GM19395 (cell line): ENCODE results near the gene HOXA9.

Source experiments
- ATAC-seq: cut with Tn5 transposase; IDR thresholded peaks from one replicate; pipeline ENCODE4 v1.9.1; 2021; ENCODE audit warnings: mild to moderate bottlenecking, moderate library complexity; ENCODE audit not compliant: unreplicated experiment

Gene HOXA9

DNA sequence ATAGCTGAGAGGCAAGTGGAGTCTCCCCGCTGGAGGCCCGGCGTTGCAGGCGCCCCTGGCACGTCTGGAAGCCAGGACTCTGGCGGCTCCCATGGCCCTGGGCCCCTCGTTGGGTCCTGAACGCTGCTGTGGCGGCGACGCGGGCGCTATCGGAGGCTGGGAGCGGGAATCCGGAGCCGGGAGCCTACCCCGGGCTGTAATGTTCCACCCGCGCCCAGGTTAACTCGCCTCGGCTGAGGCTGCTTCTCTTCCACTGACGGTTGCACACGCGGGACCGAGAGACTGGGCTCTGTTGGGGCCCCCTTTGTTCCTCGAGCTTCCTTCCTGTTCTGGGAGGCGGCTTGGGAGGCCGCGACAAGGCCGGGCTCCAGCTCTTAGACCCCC lies 20.6 kb downstream of the HOXA9 start:
- ATAC-seq = no peak

DNA sequence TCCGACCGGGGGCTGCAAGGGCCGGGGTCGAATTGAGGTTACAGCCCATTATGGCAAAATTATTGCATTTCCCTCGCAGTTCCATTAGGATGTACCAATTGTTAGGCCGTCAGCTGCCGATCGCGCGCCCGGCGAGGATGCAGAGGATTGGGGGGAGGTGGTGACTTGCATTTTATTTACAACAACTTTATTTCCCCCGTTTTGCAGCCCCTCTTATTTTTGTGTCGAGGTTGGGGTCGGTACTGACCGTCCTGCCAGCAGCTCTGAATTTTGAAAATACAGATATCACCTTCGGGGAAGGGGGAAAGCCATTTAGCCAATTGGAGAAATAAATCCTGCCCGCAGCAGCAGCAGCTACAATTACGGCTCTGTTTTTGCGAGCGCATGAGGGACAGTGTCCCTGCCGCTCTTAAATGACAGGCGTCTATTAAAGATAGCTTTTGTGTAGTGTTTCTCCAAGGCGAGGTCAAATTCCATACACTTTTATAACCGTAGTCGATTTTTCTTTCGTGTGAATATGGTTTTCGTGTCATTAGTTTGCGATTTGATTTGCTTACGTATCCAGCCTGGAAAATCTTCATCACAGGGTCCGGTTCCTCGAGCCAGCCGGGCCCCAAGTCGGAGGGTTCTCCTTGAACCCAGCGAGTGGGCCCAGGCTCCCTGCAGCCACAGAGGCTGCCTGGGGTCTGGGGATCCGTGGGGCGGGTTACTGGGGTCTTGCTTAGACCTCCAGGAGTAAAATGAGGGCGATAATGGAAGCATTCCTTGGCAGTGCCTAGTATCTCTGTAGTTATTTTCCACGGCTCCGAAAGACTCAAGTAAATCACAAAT lies 21.2 kb downstream of the HOXA9 start:
- ATAC-seq = no peak

DNA sequence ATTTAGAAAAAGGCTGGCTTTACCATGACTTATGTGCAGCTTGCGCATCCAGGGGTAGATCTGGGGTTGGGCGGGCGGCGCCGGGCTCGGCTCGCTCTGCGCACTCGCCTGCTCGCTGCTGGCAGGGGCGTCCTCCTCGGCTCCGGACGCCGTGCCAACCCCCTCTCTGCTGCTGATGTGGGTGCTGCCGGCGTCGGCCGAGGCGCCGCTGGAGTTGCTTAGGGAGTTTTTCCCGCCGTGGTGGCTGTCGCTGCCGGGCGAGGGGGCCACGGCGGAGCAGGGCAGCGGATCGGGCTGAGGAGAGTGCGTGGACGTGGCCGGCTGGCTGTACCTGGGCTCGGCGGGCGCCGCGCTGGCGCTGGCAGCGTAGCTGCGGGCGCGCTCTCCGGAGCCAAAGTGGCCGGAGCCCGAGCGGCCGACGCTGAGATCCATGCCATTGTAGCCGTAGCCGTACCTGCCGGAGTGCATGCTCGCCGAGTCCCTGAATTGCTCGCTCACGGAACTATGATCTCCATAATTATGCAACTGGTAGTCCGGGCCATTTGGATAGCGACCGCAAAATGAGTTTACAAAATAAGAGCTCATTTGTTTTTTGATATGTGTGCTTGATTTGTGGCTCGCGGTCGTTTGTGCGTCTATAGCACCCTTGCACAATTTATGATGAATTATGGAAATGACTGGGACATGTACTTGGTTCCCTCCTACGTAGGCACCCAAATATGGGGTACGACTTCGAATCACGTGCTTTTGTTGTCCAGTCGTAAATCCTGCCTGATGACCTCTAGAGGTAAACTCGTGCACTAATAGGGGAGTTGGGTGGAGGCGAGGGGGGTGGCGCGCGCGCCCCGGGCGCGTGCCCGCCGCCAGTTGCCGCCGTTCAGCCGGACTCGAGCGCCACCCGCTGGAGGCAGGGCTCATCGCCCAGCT lies 22.1 kb downstream of the HOXA9 start, which contains the start of gene HOXA5:
TSS of gene HOXA5 (minus strand) at position 659 of the 927 bp plus-strand sequence. CDS start at position 585, 74 bp downstream.
- no peak for ATAC-seq

DNA sequence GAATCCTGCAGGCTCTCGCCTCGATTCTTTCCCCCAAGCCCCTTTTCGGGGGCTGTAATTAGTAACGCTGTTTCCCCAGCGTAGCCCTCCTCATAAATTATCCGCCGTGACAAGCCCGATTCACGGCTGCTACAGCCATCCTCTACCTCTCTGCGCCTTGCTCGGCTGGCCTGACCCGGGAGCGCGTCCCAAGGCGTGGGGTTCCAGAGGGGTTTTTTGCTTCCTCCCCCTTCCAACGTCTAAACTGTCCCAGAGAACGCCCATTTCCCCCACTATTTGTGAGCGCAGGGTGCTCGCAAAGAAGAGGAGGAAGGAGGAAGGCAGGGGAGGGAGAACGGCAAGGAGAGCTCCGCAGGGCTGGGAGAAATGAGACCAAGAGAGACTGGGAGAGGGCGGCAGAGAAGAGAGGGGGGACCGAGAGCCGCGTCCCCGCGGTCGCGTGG lies 22.7 kb downstream of the HOXA9 start:
- ATAC-seq = no peak

DNA sequence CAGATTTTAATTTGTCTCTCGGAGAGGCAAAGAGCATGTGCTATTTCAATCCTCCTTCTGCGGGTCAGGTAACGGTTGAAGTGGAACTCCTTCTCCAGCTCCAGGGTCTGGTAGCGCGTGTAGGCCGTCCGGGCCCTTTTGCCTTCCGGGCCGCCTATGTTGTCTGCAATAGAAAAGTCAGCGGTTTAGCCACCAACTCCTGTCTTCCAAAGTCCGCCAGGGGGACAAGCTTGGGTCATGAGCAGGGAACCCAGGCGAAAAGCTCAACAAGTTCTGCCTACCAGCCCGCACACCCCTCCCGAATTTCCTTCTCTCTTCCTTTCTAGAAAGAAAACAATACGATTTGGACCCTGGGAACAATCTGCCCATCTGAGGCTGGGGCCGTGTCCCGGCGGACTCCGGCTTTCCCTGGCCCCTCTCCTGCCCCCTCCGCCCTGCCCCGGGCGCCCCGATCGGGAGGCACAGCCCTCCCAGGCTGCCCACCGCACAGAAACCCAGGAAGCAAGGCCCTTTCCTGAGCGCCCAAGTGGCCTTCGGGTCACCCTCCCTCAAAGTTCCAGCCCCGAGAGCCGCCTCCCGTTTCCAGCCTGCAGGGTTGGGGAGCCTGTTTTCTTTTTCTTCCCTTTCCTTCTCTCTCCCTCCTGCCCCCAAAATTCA lies 23.3 kb downstream of the HOXA9 start:
- no peak for ATAC-seq

DNA sequence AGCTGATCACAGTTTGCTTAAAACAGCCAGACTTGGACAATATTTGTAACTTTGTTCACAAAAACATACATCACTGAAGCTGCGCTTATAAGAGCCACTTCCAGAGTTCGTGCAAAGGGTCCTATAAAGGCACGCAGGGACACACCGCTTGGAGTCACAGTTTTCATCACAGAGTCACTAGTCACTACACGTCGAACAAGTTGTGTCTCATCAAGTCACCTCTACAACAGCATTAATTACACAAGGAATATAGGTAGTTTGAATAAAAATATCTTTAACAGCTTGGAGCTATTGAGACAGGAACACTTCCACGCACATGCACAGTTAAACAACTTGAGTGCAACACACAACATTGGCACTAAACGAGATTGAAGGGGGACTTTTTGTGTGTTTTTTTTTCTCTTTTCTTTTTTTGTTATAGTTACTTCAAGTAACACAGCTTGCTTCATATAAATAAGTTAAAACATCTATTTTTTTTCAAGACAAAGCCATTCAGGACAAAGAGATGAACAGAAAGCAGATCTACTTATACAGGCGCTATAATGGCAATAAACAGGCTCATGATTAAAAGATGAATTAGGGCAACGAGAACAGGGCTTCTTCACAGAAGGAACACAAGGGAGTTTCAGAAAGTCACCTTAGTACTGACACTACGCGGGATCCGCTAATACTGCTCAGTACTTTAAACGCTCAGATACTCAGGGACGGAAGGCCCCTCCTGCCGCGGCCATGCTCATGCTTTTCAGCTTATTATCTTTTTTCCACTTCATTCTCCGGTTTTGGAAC lies 24.0 kb downstream of the HOXA9 start:
- no peak for ATAC-seq

DNA sequence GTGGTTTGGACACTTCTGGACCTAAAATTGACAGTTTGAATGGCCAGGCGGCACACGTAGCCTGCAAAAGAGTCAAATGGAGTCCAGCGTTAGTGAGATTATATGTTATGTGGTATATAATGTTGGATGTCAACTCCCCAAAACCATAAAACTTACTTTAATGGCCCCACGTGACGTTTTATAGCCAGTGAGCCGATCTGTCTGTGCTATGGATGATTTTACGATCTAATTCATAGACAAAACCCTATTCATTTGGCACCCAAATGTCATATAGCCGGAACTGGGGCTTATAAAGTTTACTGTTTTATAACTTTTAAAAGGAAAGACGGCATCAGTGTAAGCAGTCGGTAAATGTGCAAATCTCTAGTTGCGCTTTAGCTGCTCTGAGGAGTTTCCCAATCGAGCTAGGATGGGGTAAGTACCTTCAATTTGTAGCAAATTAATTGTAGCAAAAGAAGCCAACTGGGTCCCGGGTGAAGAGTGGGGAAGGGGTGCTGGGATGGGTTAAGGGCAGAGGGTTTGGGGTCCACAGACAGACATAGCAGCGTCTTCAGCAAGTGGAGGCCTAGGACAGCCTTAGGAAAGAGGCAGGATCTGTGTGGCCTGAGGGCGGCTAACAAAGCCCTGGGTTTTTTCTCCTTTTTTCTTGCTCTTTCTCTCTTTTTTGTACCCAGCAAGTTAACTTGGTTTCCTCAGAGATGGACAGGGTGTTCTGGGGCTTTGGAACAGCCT lies 25.0 kb downstream of the HOXA9 start:
- ATAC-seq = no peak

DNA sequence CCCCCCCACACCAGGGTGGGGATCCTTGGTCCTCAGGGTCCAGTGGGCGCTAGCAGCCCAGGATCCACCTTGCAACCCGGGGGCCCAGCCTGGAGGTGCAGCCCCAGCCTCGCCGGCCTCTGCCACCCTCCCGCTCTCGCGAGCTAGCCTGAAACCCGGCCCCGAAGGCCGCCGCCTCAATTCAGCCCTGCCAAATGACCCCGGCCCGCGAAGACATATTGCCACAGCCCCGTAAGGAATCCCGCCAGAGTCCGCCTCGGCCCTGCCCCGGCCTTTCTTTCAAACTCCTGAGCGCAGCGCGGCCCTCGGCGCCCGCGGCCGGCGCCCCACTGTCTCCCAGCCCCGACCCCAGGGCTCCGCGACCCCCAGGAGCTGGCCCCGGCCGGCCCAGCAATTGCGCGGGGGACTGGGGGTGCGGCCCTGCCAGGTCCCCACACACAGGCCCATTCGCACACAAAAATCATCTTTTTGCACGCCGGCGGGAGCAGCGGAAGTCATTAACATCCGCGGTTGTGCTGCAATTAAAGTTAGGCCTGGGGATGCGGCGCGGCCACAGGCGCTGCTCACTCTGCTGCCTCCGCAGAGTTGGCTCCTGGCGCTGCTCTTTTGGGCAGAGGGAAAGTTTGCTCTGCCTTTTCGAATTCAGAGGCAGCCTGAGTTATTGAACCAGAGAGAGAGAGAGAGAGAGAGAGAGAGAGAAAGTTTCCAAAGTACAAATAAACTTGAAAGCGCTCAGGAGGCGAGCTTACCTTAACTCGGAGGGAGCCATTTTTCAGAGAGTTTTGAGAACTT lies 25.8 kb downstream of the HOXA9 start:
- no peak for ATAC-seq

DNA sequence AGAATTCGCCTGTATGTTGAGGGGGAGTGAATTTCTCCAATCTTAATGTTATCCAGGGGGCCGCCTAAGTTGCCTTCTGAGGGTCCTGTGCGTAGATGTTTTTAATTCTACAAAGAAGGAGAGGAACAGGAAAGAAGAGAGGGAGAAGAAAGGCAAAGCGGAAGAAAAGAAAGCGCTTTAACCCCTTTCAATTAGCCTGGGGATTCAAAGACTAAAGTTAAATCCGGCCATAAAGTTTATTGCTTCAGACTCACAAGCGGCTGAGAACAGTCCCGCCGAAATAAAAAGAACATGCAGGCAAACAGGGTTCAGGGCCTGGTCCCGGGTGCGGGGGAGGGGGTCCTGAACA lies 26.4 kb downstream of the HOXA9 start:
- ATAC-seq = no peak

DNA sequence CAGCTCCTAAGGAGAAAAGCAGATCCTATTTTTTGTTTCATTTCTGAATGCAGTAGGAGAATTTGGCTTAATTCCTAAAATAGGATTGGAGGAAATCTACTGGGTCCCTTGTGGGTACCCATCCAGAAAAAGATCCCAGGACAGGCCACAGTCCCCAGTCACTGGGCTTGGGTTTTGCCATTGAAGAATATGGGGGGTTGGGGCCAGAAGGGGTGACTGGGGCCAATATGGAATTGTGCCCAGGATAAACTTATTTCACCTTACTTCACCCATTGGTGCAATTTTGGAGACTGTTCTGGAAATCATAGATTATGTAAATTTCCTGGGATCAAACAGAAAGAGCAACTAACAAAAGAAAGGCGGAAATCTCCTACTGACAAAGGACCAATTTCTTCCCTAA lies 26.9 kb downstream of the HOXA9 start:
- ATAC-seq = no peak

DNA sequence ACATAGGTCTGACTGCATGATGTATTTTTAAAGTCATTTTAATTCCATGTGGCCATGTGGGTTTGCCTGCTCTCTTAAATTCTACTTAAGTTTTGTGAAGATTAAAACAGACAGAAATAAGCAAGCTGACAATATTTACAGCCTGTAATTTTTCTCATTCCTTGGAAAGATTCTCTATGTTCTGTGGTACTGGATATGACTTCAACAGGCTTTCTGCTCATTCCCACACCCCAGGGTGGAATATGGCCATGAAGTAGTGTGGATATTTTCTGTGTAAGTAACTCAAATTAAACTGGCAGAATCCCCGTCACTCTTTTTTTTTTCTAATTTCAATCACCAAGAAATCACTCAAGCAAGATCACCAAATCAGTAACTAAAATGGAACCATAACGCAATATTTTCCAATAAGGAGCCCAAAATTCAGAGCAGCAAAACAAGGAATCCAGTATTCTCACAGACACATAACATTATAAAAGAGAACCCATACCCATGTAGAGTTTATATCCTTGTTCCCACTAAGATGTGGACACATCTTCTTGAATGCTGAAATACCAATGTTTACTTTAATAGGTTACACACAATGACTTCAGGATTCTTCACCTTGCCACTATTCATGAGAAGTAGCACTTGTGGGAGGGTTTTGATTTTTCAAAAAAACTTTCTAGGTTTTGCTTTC lies 27.6 kb downstream of the HOXA9 start:
- no peak for ATAC-seq

DNA sequence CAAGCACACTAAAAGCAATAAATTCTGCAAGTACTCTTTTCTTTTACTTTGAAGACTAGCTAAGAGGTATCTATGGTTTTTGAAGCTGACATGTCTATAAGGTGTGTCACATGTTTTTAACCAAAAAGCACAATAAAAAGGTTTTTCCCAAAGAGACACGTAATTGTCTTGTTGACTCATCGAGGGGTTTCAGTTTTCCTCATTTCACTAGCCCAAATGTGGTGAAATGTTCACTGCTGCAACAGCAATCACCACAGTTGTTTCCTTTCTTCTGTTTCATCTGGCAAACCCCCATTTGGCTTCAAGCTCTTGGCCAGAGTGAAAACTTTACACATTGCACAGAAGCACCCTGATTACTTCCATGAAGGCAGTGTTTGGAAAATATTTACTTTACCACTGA lies 30.9 kb downstream of the HOXA9 start:
- no peak for ATAC-seq

DNA sequence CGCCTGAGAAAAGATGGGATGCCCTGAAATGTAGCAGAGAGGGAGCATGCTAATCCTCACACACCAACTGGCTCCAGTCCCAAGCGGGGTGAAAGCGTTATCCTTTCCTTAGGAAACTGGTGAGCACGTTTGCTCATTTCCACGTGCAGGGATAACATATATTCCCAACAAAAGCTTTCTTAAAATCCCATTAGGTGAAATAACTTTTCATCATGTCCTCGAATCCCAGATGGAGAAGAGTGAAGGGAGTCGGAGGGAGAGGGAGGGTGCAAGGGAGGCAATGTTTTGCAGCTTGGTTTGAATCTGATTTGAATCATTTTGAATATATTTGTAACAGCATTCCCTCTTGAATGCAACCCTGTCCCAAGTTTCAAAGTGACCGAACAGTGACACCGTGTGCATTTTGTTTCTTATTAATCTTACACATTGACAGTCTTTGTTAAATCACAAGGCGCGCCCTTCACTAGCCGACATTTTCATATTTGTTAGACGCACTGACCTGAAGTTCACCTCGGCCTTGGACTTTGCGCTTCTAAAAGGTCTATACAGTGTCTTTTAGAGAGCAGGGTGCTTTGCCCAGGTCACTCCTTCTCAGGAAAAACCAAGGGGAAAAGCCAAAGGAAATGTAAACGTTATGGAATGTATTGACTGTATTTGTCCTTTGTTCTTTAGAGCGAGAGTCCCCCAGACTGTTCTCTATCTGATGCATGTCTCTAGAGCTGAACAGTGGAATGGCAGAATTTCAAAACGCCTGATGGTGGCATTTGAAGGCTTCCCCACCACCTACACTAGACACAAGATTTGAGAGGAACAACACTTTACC lies 31.7 kb downstream of the HOXA9 start:
- ATAC-seq = no peak

DNA sequence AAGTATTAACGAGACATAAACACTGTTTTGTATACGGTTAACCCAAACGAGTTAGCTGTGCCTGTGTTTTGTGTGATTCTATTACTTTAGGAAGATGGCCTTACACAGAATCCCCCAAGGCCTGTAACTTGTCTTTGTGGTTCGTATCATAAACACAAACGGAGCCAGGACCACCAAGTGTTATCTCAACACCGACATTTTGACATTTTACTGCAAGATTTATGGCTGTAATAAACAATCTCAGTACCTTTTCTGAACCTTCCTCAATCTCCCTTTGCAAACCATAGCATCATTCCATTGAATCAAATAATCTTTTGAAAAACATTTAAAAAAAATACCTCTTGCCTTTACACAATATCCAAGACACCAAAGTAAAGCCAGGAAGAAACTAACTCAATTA lies 32.4 kb downstream of the HOXA9 start:
- no peak for ATAC-seq

DNA sequence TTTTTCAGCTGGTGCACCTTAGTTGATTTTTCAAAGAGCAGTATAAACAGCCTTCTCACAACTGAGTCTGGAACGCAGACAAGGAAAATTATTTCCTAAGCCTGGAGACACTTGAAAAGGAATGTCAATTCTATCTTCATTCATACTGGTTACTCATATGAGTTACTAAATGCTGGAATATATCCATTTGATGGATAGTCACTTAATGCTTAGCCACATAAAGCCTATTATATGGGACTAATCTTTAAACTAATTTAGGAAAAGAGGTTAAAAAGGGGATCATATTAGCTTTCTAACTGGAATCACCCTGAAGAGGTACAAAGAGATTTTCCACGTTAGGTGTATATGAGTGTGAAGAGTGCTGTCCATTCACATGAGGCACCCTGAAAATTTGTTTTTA lies 33.1 kb downstream of the HOXA9 start:
- ATAC-seq = no peak

DNA sequence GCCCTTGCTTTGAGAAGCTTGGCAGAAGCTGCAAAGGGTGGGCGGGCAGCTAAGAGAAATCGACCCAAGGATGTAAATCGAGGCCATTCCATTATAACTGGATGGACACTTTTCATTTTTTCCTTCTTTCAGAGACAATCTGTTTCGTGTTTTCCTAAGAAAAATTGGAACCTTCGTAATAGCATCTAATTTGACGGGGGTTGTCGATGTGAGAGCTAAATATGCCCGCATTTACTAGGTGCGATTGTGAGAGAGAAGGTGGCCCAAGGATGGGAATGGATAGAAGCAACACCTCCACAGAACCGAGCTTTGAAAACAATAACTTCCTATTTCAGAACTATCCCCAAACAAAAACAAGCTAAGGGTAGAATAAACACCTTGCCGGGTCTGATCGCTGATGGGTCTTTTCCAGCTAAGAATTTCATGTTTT lies 33.9 kb downstream of the HOXA9 start:
- ATAC-seq = no peak

DNA sequence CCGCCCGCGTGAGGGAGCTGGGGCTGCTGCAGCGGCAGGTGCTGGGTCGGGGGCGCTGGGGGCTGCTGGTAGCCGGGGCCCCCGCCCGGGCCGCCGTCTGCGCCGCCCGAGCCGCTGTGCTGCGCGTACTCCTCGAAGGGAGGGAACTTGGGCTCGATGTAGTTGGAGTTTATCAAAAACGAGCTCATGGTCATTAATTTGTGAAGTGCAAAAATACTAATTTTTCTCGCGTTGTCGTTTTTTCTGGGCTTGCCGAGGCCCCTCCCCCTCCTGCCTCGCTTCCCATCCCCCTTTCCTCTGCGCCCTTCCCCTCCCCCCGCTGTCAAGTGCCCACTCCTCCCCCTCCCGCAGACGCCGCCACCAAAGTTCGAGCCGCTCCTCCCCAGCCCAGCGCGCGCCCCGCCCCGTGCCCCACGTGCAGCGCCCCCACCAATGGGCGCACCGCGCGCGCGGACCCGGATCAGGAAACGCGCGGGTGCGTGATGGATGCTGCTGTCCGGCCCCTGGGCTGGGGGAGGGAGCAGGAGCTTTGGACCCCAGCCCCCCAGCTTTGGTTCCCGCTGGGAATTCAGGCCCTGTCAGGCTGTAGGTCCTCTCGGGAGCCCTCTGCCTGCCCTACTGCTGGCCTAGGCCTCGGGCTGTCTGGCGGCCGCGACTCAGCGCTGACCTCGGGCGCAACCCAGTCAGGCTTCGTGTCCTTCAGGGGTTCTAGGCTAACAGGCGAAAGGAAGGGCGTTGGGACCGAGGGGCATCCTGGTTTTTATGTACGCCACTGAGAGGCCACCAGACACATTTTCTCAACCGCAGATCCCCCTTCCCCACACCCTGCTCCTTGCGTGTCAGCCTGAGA lies 34.6 kb downstream of the HOXA9 start, which contains the start of gene HOXA4:
TSS of gene HOXA4 (minus strand) at position 218 of the 850 bp plus-strand sequence. CDS start at position 194, 24 bp downstream.
- no peak for ATAC-seq
